ENCODE measurements around the gene DPP10. TPM values are rescaled to one million over a fixed set of nuclear protein-coding genes. Genes with fewer than 3 reads are reported as not detected.

The DPP10 gene
- total and polyA plus RNA-seq, 4 donors: 0.04 to 4.1 (median 0.48) TPM

GRCh38 chr2:114472246-114472645, 29.8 kb downstream of the DPP10 start:
- H3K27ac ChIP-seq (ENCODE audit: low read depth in 1 of 2, low read length in 2 of 2): no peak overlapping the region
- H3K4me3 ChIP-seq (ENCODE audit: low read depth in 1 of 3, low read length in 3 of 3): no peak overlapping the region
- no peaks in the 10 kb centered on the region for H3K27me3 ChIP-seq (ENCODE audit: control insufficient read depth in 4 of 4, insufficient read depth in 4 of 4, low read length in 3 of 4)
- 84% methylated on average over 3 of the region's 3 CpGs for WGBS
- H3K9ac ChIP-seq (ENCODE audit: low read depth in 1 of 2, low read length in 2 of 2): no peak overlapping the region
- no peaks in the 10 kb centered on the region for H3K9me3 ChIP-seq (ENCODE audit: control insufficient read depth in 4 of 4, low read length in 3 of 4)
- no peaks in the 10 kb centered on the region for H3K4me1 ChIP-seq (ENCODE audit: control insufficient read depth in 4 of 4, insufficient read depth in 4 of 4, low read length in 3 of 4)
- TF ChIP-seq REST (IDR thresholded peaks at IDR 0.05) (no peak), ATF3 (IDR thresholded peaks at IDR 0.05) (no peak), EGR1 (IDR thresholded peaks at IDR 0.05; ENCODE audit: low read depth in 2 of 2) (no peak), SP1 (IDR thresholded peaks at IDR 0.05) (no peak), HNF4A (conservative IDR thresholded peaks at IDR 0.05) (no peak), HNF4G (IDR thresholded peaks at IDR 0.05) (no peak), YY1 (IDR thresholded peaks at IDR 0.05) (no peak), FOXA2 (IDR thresholded peaks at IDR 0.05) (no peak), JUND (IDR thresholded peaks at IDR 0.05) (no peak)
- no peak for DNase-seq (ENCODE audit: low spot score)
- H3K36me3 ChIP-seq (ENCODE audit: control insufficient read depth in 4 of 4, insufficient read depth in 3 of 4, low read depth in 1 of 4, low read length in 3 of 4): no peaks in the 10 kb centered on the region

GRCh38 chr2:114472726-114473125, 30.3 kb downstream of the DPP10 start:
- TF ChIP-seq EGR1 (IDR thresholded peaks at IDR 0.05; ENCODE audit: low read depth in 2 of 2) (no peak), ZBTB33 (IDR thresholded peaks at IDR 0.05) (no peak), RAD21 (IDR thresholded peaks at IDR 0.05) (no peak), REST (IDR thresholded peaks at IDR 0.05) (no peak), YY1 (IDR thresholded peaks at IDR 0.05) (no peak), TAF1 (conservative IDR thresholded peaks at IDR 0.05) (no peak), ATF3 (IDR thresholded peaks at IDR 0.05) (no peak), HNF4G (IDR thresholded peaks at IDR 0.05) (no peak), FOXA1 (IDR thresholded peaks at IDR 0.05) (no peak), CTCF (IDR thresholded peaks at IDR 0.05; ENCODE audit: low read depth, low read length, missing input control) (no peak), SP1 (IDR thresholded peaks at IDR 0.05) (no peak), FOXA2 (IDR thresholded peaks at IDR 0.05) (no peak)
- 60% methylated on average over 1 of the region's 1 CpG for WGBS

More at GRCh38 chr2:114472726-114473125, 30.3 kb downstream of the DPP10 start:
- H3K36me3 ChIP-seq (ENCODE audit: control insufficient read depth in 4 of 4, insufficient read depth in 3 of 4, low read depth in 1 of 4, low read length in 3 of 4): no peaks in the 10 kb centered on the region
- no peaks in the 10 kb centered on the region for H3K4me1 ChIP-seq (ENCODE audit: control insufficient read depth in 4 of 4, insufficient read depth in 4 of 4, low read length in 3 of 4)
- DNase-seq (ENCODE audit: low spot score): no peak
- no peaks in the 10 kb centered on the region for H3K27me3 ChIP-seq (ENCODE audit: control insufficient read depth in 4 of 4, insufficient read depth in 4 of 4, low read length in 3 of 4)
- no peaks in the 10 kb centered on the region for H3K9me3 ChIP-seq (ENCODE audit: control insufficient read depth in 4 of 4, low read length in 3 of 4)
- no peak overlapping the region for H3K27ac ChIP-seq (ENCODE audit: low read depth in 1 of 2, low read length in 2 of 2)
- no peak overlapping the region for H3K4me3 ChIP-seq (ENCODE audit: low read depth in 1 of 3, low read length in 3 of 3)
- no peak overlapping the region for H3K9ac ChIP-seq (ENCODE audit: low read depth in 1 of 2, low read length in 2 of 2)

Measured in liver (tissue), 9 donors.